NCI-H1436 treated with DMSO at 0.1 percent for 48 hours (cell line): ENCODE results near the gene FAM135A.
"Not testable (repeated sequence)": the region's sequence is repeated elsewhere in the genome, so short reads cannot be mapped to it uniquely, and the experiment has no call there.

ENCODE experiments used
- DNase-seq: peaks from one replicate; lab custom pipeline; 2025; lab: John Stamatoyannopoulos, UW

The FAM135A gene

GRCh38 chr6:70547905-70548304 is 134.6 kb downstream of the FAM135A start:
- DNase-seq: no peak

- no peak for DNase-seq
These were observed 136.0 kb downstream of the FAM135A start for GRCh38 chr6:70549327-70549726.

- no peak for DNase-seq
These were observed 138.3 kb downstream of the FAM135A start for GRCh38 chr6:70551566-70551965.

GRCh38 chr6:70552286-70552940 is 139.1 kb downstream of the FAM135A start:
- not testable (repeated sequence) for DNase-seq

GRCh38 chr6:70552974-70553373 is 139.7 kb downstream of the FAM135A start:
- DNase-seq: no peak

- no peak for DNase-seq
These were observed 144.7 kb downstream of the FAM135A start for GRCh38 chr6:70557998-70558397.

- DNase-seq: not testable (repeated sequence)
These were observed 149.1 kb downstream of the FAM135A start for GRCh38 chr6:70562401-70562800.

- DNase-seq: peak; percentile 17
These were observed 150.2 kb downstream of the FAM135A start for GRCh38 chr6:70563530-70563929.

- DNase-seq: peak; percentile 59
These were observed 153.6 kb downstream of the FAM135A start, which contains the start of gene SDHAF4 for GRCh38 chr6:70566751-70567382. Gene SDHAF4 (plus strand): TSS chr6:70566930. CDS start chr6:70566941, 11 bp downstream.

- no peak for DNase-seq
These were observed 161.3 kb downstream of the FAM135A start for GRCh38 chr6:70574643-70575042.

- no peak for DNase-seq
These were observed 162.7 kb downstream of the FAM135A start for GRCh38 chr6:70575899-70576495.

GRCh38 chr6:70586114-70586513 is 172.8 kb downstream of the FAM135A start:
- DNase-seq: no peak

- DNase-seq: no peak
These were observed 177.1 kb downstream of the FAM135A start for GRCh38 chr6:70590400-70590799.

- no peak for DNase-seq
These were observed 179.2 kb downstream of the FAM135A start for GRCh38 chr6:70592391-70593117.

- DNase-seq: no peak
These were observed 179.8 kb downstream of the FAM135A start for GRCh38 chr6:70593118-70593486.

GRCh38 chr6:70599187-70599586 is 185.9 kb downstream of the FAM135A start:
- no peak for DNase-seq

GRCh38 chr6:70601014-70601413 is 187.7 kb downstream of the FAM135A start:
- no peak for DNase-seq

GRCh38 chr6:70604254-70604653 is 190.9 kb downstream of the FAM135A start:
- DNase-seq: no peak

GRCh38 chr6:70607371-70607770 is 194.1 kb downstream of the FAM135A start:
- not testable (repeated sequence) for DNase-seq

GRCh38 chr6:70609181-70609580 is 195.9 kb downstream of the FAM135A start:
- DNase-seq: not testable (repeated sequence)
